ENCODE data around the gene OR10C1. TPM values are rescaled to one million over a fixed set of nuclear protein-coding genes. Genes with fewer than 3 reads are reported as not detected.

OR10C1 gene
- total RNA-seq, 1 donor from 2014 or later: not detected

DNA sequence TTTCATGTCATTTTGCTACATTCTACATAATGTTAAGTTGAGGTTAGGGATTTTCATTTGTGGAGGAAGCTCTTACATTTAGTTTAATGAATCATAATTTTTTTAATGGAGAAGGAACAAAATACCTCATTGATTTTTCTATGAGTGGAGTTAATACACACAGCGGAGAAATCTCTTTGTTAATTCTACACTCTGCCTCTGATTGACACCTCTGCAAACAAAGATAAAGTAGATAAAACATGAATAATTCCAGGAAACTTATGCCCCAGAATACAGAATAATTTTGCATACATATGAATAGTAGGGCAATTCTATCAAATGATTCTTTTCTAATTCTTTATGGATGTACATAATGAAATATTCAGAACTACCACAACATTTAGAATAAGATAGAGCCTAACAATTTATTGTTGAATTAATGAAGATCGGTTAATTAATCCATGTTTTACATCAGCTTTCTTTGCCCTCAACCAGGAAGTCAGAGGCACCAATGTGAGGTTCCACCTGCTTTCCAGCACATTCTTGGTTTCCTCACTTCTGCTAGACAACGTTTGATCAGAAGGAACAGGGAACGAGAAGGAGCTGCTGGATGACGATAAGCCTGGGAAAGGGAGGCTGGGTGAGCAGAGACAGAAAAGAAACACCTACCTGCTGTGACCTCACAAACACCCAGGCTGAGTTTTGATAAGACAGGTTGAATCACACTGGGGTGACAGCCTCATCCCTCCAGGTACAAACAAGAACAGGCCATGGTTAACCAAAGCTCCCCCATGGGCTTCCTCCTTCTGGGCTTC lies 22.1 kb downstream of the OR10C1 start:
- Mint-ChIP-seq H3K4me1 (no peaks in the 10 kb centered on the region), H3K9me3 (no peaks in the 10 kb centered on the region), H3K4me3 (no peak overlapping the region), H3K27ac (ENCODE audit: unreplicated experiment) (no peak overlapping the region), H3K27me3 (ENCODE audit: low read depth) (peaks cover 3% of the 10 kb centered on the region), H3K36me3 (ENCODE audit: low read depth) (no peaks in the 10 kb centered on the region)
- no peak for DNase-seq (ENCODE audit: low read depth, low spot score)
- TF ChIP-seq, protein P1, sequence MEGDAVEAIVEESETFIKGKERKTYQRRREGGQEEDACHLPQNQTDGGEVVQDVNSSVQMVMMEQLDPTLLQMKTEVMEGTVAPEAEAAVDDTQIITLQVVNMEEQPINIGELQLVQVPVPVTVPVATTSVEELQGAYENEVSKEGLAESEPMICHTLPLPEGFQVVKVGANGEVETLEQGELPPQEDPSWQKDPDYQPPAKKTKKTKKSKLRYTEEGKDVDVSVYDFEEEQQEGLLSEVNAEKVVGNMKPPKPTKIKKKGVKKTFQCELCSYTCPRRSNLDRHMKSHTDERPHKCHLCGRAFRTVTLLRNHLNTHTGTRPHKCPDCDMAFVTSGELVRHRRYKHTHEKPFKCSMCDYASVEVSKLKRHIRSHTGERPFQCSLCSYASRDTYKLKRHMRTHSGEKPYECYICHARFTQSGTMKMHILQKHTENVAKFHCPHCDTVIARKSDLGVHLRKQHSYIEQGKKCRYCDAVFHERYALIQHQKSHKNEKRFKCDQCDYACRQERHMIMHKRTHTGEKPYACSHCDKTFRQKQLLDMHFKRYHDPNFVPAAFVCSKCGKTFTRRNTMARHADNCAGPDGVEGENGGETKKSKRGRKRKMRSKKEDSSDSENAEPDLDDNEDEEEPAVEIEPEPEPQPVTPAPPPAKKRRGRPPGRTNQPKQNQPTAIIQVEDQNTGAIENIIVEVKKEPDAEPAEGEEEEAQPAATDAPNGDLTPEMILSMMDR (conservative IDR thresholded peaks at IDR 0.05): no peak

DNA sequence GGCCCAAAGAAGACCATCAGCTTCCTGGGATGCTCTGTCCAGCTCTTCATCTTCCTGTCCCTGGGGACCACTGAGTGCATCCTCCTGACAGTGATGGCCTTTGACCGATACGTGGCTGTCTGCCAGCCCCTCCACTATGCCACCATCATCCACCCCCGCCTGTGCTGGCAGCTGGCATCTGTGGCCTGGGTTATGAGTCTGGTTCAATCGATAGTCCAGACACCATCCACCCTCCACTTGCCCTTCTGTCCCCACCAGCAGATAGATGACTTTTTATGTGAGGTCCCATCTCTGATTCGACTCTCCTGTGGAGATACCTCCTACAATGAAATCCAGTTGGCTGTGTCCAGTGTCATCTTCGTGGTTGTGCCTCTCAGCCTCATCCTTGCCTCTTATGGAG lies 22.9 kb downstream of the OR10C1 start:
- H3K27me3 Mint-ChIP-seq (ENCODE audit: low read depth): peaks cover 3% of the 10 kb centered on the region
- H3K4me3 Mint-ChIP-seq: no peak overlapping the region
- H3K9me3 Mint-ChIP-seq: no peaks in the 10 kb centered on the region
- H3K36me3 Mint-ChIP-seq (ENCODE audit: low read depth): no peaks in the 10 kb centered on the region
- no peak overlapping the region for H3K27ac Mint-ChIP-seq (ENCODE audit: unreplicated experiment)
- DNase-seq (ENCODE audit: low read depth, low spot score): no peak
- no peaks in the 10 kb centered on the region for H3K4me1 Mint-ChIP-seq
- TF ChIP-seq, protein P1 (conservative IDR thresholded peaks at IDR 0.05): no peak

DNA sequence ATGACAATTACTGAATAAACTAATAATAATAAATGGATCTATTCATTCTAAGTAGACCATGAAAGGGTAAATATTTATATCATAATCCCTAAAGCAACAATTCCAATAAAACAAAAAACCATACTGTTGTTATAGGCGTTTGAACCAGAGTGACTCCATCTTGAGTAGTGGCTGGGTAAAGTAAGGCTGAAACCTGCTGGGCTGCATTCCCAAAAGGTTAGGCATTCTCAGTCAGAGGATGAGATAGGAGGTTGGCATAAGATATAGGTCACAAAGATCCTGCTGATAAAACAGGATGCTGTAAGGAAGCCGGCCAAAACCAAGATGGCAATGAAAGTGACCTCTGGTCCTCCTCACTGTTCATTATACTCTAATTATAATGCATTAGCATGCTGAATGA lies 26.2 kb downstream of the OR10C1 start:
- Mint-ChIP-seq H3K36me3 (ENCODE audit: low read depth) (no peaks in the 10 kb centered on the region), H3K27ac (ENCODE audit: unreplicated experiment) (no peak overlapping the region), H3K27me3 (ENCODE audit: low read depth) (no peaks in the 10 kb centered on the region), H3K9me3 (no peaks in the 10 kb centered on the region), H3K4me3 (no peak overlapping the region), H3K4me1 (no peaks in the 10 kb centered on the region)
- TF ChIP-seq, protein P1 (conservative IDR thresholded peaks at IDR 0.05): no peak
- no peak for DNase-seq (ENCODE audit: low read depth, low spot score)

DNA sequence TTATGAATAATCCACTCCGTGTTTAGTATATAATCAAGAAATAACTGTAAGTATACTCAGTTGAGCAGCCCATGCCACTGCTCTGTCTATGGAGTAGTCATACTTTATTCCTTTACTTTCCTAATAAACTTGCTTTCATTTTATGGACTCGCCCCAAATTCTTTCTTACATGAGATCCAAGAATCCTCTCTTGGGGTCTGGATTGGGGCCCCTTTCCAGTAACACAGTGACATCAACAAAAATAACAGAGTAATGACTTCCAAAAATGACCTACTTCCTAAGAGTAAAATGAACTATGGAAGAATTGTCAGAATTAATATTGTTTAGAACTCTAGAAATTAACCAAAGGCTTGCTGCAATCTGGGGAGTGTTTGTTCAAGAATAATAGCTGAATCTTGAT lies 26.7 kb downstream of the OR10C1 start:
- H3K4me3 Mint-ChIP-seq: no peak overlapping the region
- no peaks in the 10 kb centered on the region for H3K4me1 Mint-ChIP-seq
- H3K9me3 Mint-ChIP-seq: no peaks in the 10 kb centered on the region
- no peaks in the 10 kb centered on the region for H3K27me3 Mint-ChIP-seq (ENCODE audit: low read depth)
- no peak for DNase-seq (ENCODE audit: low read depth, low spot score)
- no peak overlapping the region for H3K27ac Mint-ChIP-seq (ENCODE audit: unreplicated experiment)
- TF ChIP-seq, protein P1 (conservative IDR thresholded peaks at IDR 0.05): no peak
- no peaks in the 10 kb centered on the region for H3K36me3 Mint-ChIP-seq (ENCODE audit: low read depth)

DNA sequence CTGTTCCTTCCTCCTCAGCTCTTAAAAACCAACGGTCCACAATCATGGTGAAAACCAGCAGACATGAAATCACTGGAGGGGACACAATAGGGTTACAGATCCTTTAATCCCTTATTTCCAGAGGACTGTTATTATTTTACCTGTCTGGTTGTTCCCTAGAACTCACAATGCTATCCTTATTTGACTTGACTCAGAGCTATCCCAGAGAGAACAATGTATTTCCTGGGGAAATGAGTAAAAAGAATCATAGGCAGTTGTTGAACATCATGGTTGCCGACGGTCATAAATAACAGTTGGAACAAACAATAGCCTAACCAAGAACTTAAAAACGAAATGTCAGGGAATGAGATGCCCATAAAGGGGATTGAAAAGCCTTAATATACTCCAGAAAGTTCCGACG lies 27.1 kb downstream of the OR10C1 start:
- H3K27ac Mint-ChIP-seq (ENCODE audit: unreplicated experiment): no peak overlapping the region
- H3K4me3 Mint-ChIP-seq: no peak overlapping the region
- H3K27me3 Mint-ChIP-seq (ENCODE audit: low read depth): no peaks in the 10 kb centered on the region
- H3K36me3 Mint-ChIP-seq (ENCODE audit: low read depth): no peaks in the 10 kb centered on the region
- DNase-seq (ENCODE audit: low read depth, low spot score): no peak
- TF ChIP-seq, protein P1 (conservative IDR thresholded peaks at IDR 0.05): no peak
- H3K4me1 Mint-ChIP-seq: no peaks in the 10 kb centered on the region
- H3K9me3 Mint-ChIP-seq: no peaks in the 10 kb centered on the region

Data from neural crest cell (in vitro differentiated cells).